ENCODE data around the gene FZR1. TPM values are rescaled to one million over a fixed set of nuclear protein-coding genes. Genes with fewer than 3 reads are reported as not detected.

Gene FZR1
- total and polyA plus RNA-seq, 2 of the 13 experiments (the other 11 are each of a cell fraction or from before 2014, with no cell fraction given) = 29.0 to 30.8 TPM

GRCh38 chr19:3557461-3558248, 51.5 kb downstream of the FZR1 start, which contains the start of gene MFSD12 (continued):
- TF ChIP-seq IKZF4 (CRISPR knock-in tag; IDR thresholded peaks at IDR 0.05; ENCODE audit: borderline replicate concordance, low read depth, not compliant biosample characterization) (peak; percentile 55), HNRNPUL1 (IDR thresholded peaks at IDR 0.05; ENCODE audit: low read depth, low read length) (no peak; the same call in 1 of the 2 replicates), ZFP41 (CRISPR knock-in tag; IDR thresholded peaks at IDR 0.05; ENCODE audit: borderline replicate concordance) (0 out of 2 replicates have a peak, but pooled peaks have one; percentile 60), CEBPG (CRISPR knock-in tag; IDR thresholded peaks at IDR 0.05) (no peak), ZNF839 (CRISPR knock-in tag; IDR thresholded peaks at IDR 0.05; ENCODE audit: borderline replicate concordance) (no peak), ATF4 (CRISPR knock-in tag; IDR thresholded peaks at IDR 0.05) (no peak), TOE1 (CRISPR knock-in tag; IDR thresholded peaks at IDR 0.05) (no peak), SIN3A (IDR thresholded peaks at IDR 0.05; ENCODE audit: borderline replicate concordance, low read depth, low read length) (0 out of 2 replicates have a peak, but pooled peaks have one; percentile 31), ZNF513 (CRISPR knock-in tag; conservative IDR thresholded peaks at IDR 0.05) (no peak), SOX13 (IDR thresholded peaks at IDR 0.05) (no peak), SOX13 (CRISPR knock-in tag; conservative IDR thresholded peaks at IDR 0.05 in 1 of 2, IDR thresholded peaks at IDR 0.05 in 1 of 2) (peak in 1 of 2 experiments; percentile 30; a peak in 1 of 4 replicates), ETS1 (CRISPR knock-in tag; IDR thresholded peaks at IDR 0.05) (no peak), MTA3 (CRISPR knock-in tag; IDR thresholded peaks at IDR 0.05) (no peak), TCF7 (IDR thresholded peaks at IDR 0.05; ENCODE audit: low read depth) (no peak), YEATS2 (CRISPR knock-in tag; IDR thresholded peaks at IDR 0.05; ENCODE audit: borderline replicate concordance) (peak; percentile 70; the same call in 1 of the 2 replicates), ZNF18 (CRISPR knock-in tag; IDR thresholded peaks at IDR 0.05; ENCODE audit: insufficient replicate concordance) (peak; percentile 72), ZNF503 (CRISPR knock-in tag; IDR thresholded peaks at IDR 0.05) (no peak), MXD4 (CRISPR knock-in tag; IDR thresholded peaks at IDR 0.05) (0 out of 2 replicates have a peak, but pooled peaks have one; percentile 32), PCBP2 (optimal IDR thresholded peaks at IDR 0.05; ENCODE audit: low read depth, low read length, poor library complexity, severe bottlenecking) (no peak), ZNF792 (CRISPR knock-in tag; IDR thresholded peaks at IDR 0.05) (no peak), CEBPB (IDR thresholded peaks at IDR 0.05; ENCODE audit: borderline replicate concordance, low read depth, low read length) (0 out of 2 replicates have a peak, but pooled peaks have one; percentile 3), PHF8 (CRISPR knock-in tag; IDR thresholded peaks at IDR 0.05) (peak; percentile 73)

Measured in HepG2 (cell line).